ENCODE data around the gene CACNA1B.

CACNA1B gene

DNA sequence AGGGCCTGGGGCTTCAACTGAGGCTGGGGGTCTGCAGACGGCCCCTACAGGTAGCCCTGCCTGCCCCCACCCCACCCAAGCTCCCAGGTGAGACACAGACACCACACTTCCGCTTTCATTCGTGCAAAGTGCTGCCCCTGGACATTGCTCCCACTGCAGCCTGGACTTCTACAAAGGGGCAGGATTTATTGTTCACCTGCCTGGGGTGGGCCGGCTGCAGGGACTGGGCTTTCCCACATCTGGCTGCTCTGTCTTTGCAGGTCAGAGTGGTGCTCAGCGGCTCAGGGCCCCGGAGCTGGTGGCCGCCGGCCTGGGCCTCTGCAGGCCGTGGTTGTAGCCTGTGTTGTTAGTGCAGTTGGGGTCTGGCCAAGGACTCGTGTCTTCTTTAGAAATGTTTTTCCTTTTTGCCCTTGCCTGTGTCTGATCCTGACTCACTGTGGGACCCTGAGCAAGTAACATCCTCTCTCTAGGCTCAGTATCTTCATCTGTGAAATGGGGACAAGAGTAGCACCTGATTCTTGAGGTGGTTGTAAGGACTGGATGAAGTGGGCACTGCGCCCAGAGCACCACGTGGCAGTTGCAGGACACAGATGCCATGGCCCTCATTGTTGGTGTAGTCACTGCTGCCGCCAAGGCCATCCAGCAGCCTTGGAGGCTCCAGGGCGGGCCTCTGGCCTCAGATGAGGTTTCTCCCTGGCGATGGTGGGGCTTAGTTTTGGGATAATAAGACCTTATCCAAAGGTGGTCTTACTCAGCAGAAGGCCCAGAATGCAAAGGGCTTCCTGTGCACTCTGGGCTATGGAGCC lies 143.9 kb downstream of the CACNA1B start:
- no peak for DNase-seq (ENCODE audit: low read depth in 2 of 2)
- TF ChIP-seq, protein P1, sequence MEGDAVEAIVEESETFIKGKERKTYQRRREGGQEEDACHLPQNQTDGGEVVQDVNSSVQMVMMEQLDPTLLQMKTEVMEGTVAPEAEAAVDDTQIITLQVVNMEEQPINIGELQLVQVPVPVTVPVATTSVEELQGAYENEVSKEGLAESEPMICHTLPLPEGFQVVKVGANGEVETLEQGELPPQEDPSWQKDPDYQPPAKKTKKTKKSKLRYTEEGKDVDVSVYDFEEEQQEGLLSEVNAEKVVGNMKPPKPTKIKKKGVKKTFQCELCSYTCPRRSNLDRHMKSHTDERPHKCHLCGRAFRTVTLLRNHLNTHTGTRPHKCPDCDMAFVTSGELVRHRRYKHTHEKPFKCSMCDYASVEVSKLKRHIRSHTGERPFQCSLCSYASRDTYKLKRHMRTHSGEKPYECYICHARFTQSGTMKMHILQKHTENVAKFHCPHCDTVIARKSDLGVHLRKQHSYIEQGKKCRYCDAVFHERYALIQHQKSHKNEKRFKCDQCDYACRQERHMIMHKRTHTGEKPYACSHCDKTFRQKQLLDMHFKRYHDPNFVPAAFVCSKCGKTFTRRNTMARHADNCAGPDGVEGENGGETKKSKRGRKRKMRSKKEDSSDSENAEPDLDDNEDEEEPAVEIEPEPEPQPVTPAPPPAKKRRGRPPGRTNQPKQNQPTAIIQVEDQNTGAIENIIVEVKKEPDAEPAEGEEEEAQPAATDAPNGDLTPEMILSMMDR (IDR thresholded peaks at IDR 0.05; ENCODE audit: low read depth, low read length), result no peak
- H3K4me3 ChIP-seq (replicated peaks in 1 of 2; ENCODE audit: low read depth in 2 of 2, low read length in 2 of 2), result no peak overlapping the region

DNA sequence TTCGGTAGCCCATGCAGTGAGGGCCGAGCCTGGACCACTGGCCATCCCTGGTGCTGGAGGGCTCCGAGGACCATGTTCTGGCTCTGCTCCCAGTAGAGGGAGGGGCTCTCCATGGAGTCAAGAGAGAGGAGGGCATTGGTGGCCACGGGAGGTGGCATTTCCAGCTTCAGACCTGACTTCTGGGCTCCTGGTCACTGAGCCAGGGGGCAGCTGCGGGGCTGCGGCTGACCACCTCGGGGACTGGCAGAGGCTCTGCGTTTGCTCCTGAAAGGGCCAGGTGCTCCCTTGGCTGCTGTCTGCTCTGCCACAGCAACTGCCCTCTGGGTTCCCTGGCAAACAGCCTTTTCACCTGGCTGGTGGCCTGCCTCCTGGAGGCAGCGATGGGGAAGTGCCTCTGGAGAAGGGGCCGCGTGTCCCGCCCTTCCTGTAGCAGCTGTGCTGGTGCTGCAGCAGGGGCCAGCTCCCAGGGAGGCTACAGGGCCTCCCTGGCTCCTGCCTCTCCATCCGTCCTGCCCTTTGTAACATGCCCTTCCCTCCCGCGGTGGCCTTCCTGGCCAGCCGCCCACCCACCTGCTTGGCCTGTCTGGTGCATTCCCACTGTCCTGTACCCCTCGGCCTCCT lies 144.6 kb downstream of the CACNA1B start:
- H3K4me3 ChIP-seq (replicated peaks in 1 of 2; ENCODE audit: low read depth in 2 of 2, low read length in 2 of 2), result no peak overlapping the region
- no peak for DNase-seq (ENCODE audit: low read depth in 2 of 2)
- TF ChIP-seq, protein P1 (IDR thresholded peaks at IDR 0.05; ENCODE audit: low read depth, low read length), result peak; percentile 29

DNA sequence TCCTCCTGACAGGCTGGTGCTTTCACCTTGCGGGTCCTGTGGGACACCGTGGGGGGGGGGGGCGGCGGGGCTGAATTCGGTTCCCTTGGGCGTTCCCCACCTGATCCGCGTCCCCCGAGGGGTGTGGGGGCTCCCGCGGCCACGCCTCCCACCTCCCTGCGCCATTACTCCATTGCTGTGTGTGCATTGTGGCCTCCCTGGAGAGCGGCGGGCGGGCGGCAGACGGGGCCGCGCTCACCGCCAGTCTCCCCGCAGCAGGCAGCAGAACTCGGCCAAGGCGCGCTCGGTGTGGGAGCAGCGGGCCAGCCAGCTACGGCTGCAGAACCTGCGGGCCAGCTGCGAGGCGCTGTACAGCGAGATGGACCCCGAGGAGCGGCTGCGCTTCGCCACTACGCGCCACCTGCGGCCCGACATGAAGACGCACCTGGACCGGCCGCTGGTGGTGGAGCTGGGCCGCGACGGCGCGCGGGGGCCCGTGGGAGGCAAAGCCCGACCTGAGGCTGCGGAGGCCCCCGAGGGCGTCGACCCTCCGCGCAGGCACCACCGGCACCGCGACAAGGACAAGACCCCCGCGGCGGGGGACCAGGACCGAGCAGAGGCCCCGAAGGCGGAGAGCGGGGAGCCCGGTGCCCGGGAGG lies 145.3 kb downstream of the CACNA1B start:
- H3K4me3 ChIP-seq (replicated peaks in 1 of 2; ENCODE audit: low read depth in 2 of 2, low read length in 2 of 2), result no peak overlapping the region
- TF ChIP-seq, protein P1 (IDR thresholded peaks at IDR 0.05; ENCODE audit: low read depth, low read length), result no peak
- no peak for DNase-seq (ENCODE audit: low read depth in 2 of 2)

DNA sequence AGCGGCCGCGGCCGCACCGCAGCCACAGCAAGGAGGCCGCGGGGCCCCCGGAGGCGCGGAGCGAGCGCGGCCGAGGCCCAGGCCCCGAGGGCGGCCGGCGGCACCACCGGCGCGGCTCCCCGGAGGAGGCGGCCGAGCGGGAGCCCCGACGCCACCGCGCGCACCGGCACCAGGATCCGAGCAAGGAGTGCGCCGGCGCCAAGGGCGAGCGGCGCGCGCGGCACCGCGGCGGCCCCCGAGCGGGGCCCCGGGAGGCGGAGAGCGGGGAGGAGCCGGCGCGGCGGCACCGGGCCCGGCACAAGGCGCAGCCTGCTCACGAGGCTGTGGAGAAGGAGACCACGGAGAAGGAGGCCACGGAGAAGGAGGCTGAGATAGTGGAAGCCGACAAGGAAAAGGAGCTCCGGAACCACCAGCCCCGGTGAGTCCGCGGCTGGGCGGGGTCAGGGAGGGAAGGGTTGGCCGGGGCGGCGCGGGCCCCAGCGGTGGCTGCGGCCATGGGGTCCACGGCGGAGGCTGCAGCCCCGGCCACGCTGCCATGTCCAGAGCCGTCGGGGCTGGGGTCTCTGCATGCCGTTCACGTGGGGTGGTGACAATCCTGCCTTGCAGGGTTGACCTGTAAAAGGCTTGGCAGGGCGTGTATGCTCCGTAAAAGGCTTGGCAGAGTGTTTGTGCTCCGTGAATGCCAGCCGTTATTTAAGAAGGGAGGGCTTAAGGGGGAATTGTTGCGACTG lies 146.0 kb downstream of the CACNA1B start:
- TF ChIP-seq, protein P1 (IDR thresholded peaks at IDR 0.05; ENCODE audit: low read depth, low read length), result no peak
- no peak overlapping the region for H3K4me3 ChIP-seq (replicated peaks in 1 of 2; ENCODE audit: low read depth in 2 of 2, low read length in 2 of 2)
- no peak for DNase-seq (ENCODE audit: low read depth in 2 of 2)

DNA sequence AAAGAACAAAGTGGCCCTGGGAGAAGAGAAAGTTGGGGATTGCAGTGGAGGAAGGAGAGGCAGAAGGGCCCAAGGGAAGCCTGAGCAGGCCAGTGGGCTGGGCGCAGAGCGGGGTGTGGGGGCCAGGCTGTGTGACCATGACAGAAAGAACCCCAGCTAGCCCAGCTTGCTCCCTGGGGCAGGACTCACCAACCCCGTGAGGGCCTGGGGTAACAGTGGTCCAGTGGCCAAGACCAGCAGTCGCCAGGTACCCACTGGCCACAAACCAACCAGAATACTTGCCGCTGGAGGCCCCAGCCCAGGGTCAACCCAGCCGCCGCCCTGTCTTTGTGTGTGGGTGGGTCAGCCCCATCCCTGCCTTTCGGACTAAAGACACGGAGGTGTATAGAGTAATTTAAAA lies 146.5 kb downstream of the CACNA1B start:
- TF ChIP-seq, protein P1 (IDR thresholded peaks at IDR 0.05; ENCODE audit: low read depth, low read length), result no peak
- no peak overlapping the region for H3K4me3 ChIP-seq (replicated peaks in 1 of 2; ENCODE audit: low read depth in 2 of 2, low read length in 2 of 2)
- DNase-seq (ENCODE audit: low read depth in 2 of 2), result no peak

DNA sequence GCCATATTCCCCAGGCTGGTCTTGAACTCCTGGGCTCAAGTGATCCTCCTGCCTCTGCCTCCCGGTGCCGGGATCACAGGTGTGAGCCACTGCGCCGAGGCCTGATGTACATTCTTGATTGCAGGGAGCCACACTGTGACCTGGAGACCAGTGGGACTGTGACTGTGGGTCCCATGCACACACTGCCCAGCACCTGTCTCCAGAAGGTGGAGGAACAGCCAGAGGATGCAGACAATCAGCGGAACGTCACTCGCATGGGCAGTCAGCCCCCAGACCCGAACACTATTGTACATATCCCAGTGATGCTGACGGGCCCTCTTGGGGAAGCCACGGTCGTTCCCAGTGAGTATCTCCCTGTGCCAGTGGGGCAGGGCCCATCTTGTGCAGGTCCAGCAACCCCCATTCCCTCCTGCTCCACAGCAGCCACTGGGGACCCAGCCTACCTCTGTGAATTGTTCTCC lies 147.3 kb downstream of the CACNA1B start:
- no peak for DNase-seq (ENCODE audit: low read depth in 2 of 2)
- TF ChIP-seq, protein P1 (IDR thresholded peaks at IDR 0.05; ENCODE audit: low read depth, low read length), result no peak
- no peak overlapping the region for H3K4me3 ChIP-seq (replicated peaks in 1 of 2; ENCODE audit: low read depth in 2 of 2, low read length in 2 of 2)
